ENCODE data around the gene TSC22D2. TPM values are rescaled to one million over a fixed set of nuclear protein-coding genes. Genes with fewer than 3 reads are reported as not detected.
A peak's percentile ranks its signal among the peaks of the same experiment; 100 is the strongest.

TSC22D2 gene
- total and polyA plus RNA-seq, 2 donors (not counting 3 experiments of a cell fraction or from before 2014, with no cell fraction given): 7.6 to 43.9 TPM

GRCh38 chr3:150391161-150391560, 16.9 kb upstream of the TSC22D2 start:
- no peaks in the 10 kb centered on the region for H3K27me3 ChIP-seq (ENCODE audit: control insufficient read depth in 2 of 2, insufficient read depth in 2 of 2, low read length in 2 of 2)
- no peak overlapping the region for H3K4me3 ChIP-seq (replicated peaks in 1 of 3; ENCODE audit: insufficient read depth in 1 of 3, low read depth in 1 of 3, low read length in 3 of 3)
- intact Hi-C loops (cut with micrococcal nuclease) (loop anchor here (2.0 kb wide), 1 partner anchor 18 kb away; no protein-coding TSS in a partner anchor), dilution Hi-C loops (cut with MboI; ENCODE audit: extremely low pct_ligation_motif_present, low sequenced_read_pairs) (no loop called here)
- H3K9me3 ChIP-seq (replicated peaks; ENCODE audit: control insufficient read depth, insufficient read depth, low read length): no peaks in the 10 kb centered on the region
- H3K4me2 ChIP-seq (ENCODE audit: insufficient read depth, low read length): no peak overlapping the region
- no peak overlapping the region for H3K27ac ChIP-seq (ENCODE audit: insufficient read depth, low read depth, low read length)
- no peak overlapping the region for H2AFZ ChIP-seq (ENCODE audit: low read depth, low read length)
- H3K36me3 ChIP-seq (ENCODE audit: control insufficient read depth in 2 of 2, extremely low read depth in 1 of 2, insufficient read depth in 2 of 2, low read length in 2 of 2): no peaks in the 10 kb centered on the region
- no peaks in the 10 kb centered on the region for H3K79me2 ChIP-seq (ENCODE audit: control insufficient read depth, insufficient read depth, low read length)
- CTCF ChIA-PET: interaction anchor here (0.8 to 1.8 kb wide), 6 partner anchors 19 to 178 kb away, joined by 3 to 9 read pairs (median 3); no protein-coding TSS in a partner anchor
- TF ChIP-seq MAX (IDR thresholded peaks at IDR 0.05; ENCODE audit: insufficient read depth, insufficient read length) (no peak), FOS (IDR thresholded peaks at IDR 0.05; ENCODE audit: borderline replicate concordance, insufficient read depth, low read length) (peak; percentile 79), JUN (IDR thresholded peaks at IDR 0.05; ENCODE audit: borderline replicate concordance, insufficient read depth, insufficient read length, low read depth) (peak; percentile 69)
- no peaks in the 10 kb centered on the region for H4K20me1 ChIP-seq (replicated peaks; ENCODE audit: control insufficient read depth, extremely low read depth, insufficient read depth, low read length)
- no TSS peak for BruUV-seq (replicated peaks)
- DNase-seq (ENCODE audit: low read depth, low spot score) (peak; percentile 55), FAIRE-seq (no peak)
- H3K9me1 ChIP-seq (replicated peaks; ENCODE audit: control insufficient read depth, extremely low read depth, insufficient read depth, low read length): no peaks in the 10 kb centered on the region
- no peak overlapping the region for H3K9ac ChIP-seq (replicated peaks; ENCODE audit: extremely low read depth, insufficient read depth, low read length)
- H3K4me1 ChIP-seq (ENCODE audit: control insufficient read depth, extremely low read depth, insufficient read depth, low read length): peaks cover 26% of the 10 kb centered on the region
- POLR2A ChIA-PET: interaction anchor here (1.0 to 1.8 kb wide), 2 partner anchors 18 to 19 kb away, joined by 4 read pairs; no protein-coding TSS in a partner anchor

GRCh38 chr3:150393745-150394144, 14.4 kb upstream of the TSC22D2 start:
- no peaks in the 10 kb centered on the region for H3K9me3 ChIP-seq (replicated peaks; ENCODE audit: control insufficient read depth, insufficient read depth, low read length)
- H3K4me2 ChIP-seq (ENCODE audit: insufficient read depth, low read length): no peak overlapping the region
- no peaks in the 10 kb centered on the region for H3K9me1 ChIP-seq (replicated peaks; ENCODE audit: control insufficient read depth, extremely low read depth, insufficient read depth, low read length)
- H2AFZ ChIP-seq (ENCODE audit: low read depth, low read length): no peak overlapping the region
- CTCF ChIA-PET: interaction anchor here (1.7 kb wide), 1 partner anchor 101 kb away, joined by 4 read pairs; no protein-coding TSS in a partner anchor
- H3K27me3 ChIP-seq (ENCODE audit: control insufficient read depth in 2 of 2, insufficient read depth in 2 of 2, low read length in 2 of 2): no peaks in the 10 kb centered on the region
- DNase-seq (ENCODE audit: low read depth, low spot score) (no peak), FAIRE-seq (no peak)
- intact Hi-C loops (cut with micrococcal nuclease): no loop called here
- no peak overlapping the region for H3K9ac ChIP-seq (replicated peaks; ENCODE audit: extremely low read depth, insufficient read depth, low read length)
- H4K20me1 ChIP-seq (replicated peaks; ENCODE audit: control insufficient read depth, extremely low read depth, insufficient read depth, low read length): no peaks in the 10 kb centered on the region
- BruUV-seq (replicated peaks): no TSS peak
- H3K4me3 ChIP-seq (replicated peaks in 1 of 3; ENCODE audit: insufficient read depth in 1 of 3, low read depth in 1 of 3, low read length in 3 of 3): no peak overlapping the region
- TF ChIP-seq JUN (IDR thresholded peaks at IDR 0.05; ENCODE audit: borderline replicate concordance, insufficient read depth, insufficient read length, low read depth): no peak
- TF ChIP-seq MYC (IDR thresholded peaks at IDR 0.05; ENCODE audit: low read depth, low read length): no peak
- TF ChIP-seq EZH2 (IDR thresholded peaks at IDR 0.05; ENCODE audit: borderline replicate concordance, low read depth, low read length, severe bottlenecking): no peak
- TF ChIP-seq POLR2AphosphoS5 (IDR thresholded peaks at IDR 0.05; ENCODE audit: insufficient read depth, low read depth, low read length): no peak
- TF ChIP-seq FOS (IDR thresholded peaks at IDR 0.05; ENCODE audit: borderline replicate concordance, insufficient read depth, low read length): no peak
- TF ChIP-seq POLR2A (IDR thresholded peaks at IDR 0.05; ENCODE audit: low read depth, low read length): no peak
- TF ChIP-seq CTCF (IDR thresholded peaks at IDR 0.05; ENCODE audit: extremely low read depth in 1 of 2, insufficient read depth in 1 of 2, low read depth in 1 of 2, low read length in 2 of 2): no peak
- no peak for TF ChIP-seq MAX (IDR thresholded peaks at IDR 0.05; ENCODE audit: insufficient read depth, insufficient read length)
- no peak for TF ChIP-seq GATA2 (IDR thresholded peaks at IDR 0.05; ENCODE audit: insufficient read depth, insufficient read length, low read depth, low read length)
- no peaks in the 10 kb centered on the region for H3K79me2 ChIP-seq (ENCODE audit: control insufficient read depth, insufficient read depth, low read length)
- no peaks in the 10 kb centered on the region for H3K36me3 ChIP-seq (ENCODE audit: control insufficient read depth in 2 of 2, extremely low read depth in 1 of 2, insufficient read depth in 2 of 2, low read length in 2 of 2)
- H3K4me1 ChIP-seq (ENCODE audit: control insufficient read depth, extremely low read depth, insufficient read depth, low read length): peaks cover 27% of the 10 kb centered on the region
- no peak overlapping the region for H3K27ac ChIP-seq (ENCODE audit: insufficient read depth, low read depth, low read length)
- dilution Hi-C loops (cut with MboI; ENCODE audit: extremely low pct_ligation_motif_present, low sequenced_read_pairs): no loop called here
- POLR2A ChIA-PET: no interaction called here

Data from endothelial cell of umbilical vein (primary cell).